ENCODE results near the gene AKT1S1. TPM values are rescaled to one million over a fixed set of nuclear protein-coding genes. Genes with fewer than 3 reads are reported as not detected.

Gene AKT1S1
- total and polyA plus RNA-seq, 8 donors, result 24.7 to 42.9 (median 32.8) TPM

GRCh38 chr19:49872245-49873128 lies 4.7 kb downstream of the AKT1S1 start:
- Histone ChIP-seq H3K36me3 (peaks cover 0 to 31% of the 10 kb centered on the region in 2 donors), H3K27me3 (no peaks in the 10 kb centered on the region), H3K4me1 (peaks cover 5 to 48% of the 10 kb centered on the region in 2 donors), H3K4me3 (no peak overlapping the region), H3K27ac (no peak overlapping the region), H3K9me3 (no peaks in the 10 kb centered on the region)
- intact Hi-C loops (cut with DNase I), result no loop called here
- no peak for TF ChIP-seq CTCF (IDR thresholded peaks at IDR 0.05)
- no peak for ATAC-seq
- DNase-seq, result peak in 1 of 4 donors; percentile 54

DNA sequence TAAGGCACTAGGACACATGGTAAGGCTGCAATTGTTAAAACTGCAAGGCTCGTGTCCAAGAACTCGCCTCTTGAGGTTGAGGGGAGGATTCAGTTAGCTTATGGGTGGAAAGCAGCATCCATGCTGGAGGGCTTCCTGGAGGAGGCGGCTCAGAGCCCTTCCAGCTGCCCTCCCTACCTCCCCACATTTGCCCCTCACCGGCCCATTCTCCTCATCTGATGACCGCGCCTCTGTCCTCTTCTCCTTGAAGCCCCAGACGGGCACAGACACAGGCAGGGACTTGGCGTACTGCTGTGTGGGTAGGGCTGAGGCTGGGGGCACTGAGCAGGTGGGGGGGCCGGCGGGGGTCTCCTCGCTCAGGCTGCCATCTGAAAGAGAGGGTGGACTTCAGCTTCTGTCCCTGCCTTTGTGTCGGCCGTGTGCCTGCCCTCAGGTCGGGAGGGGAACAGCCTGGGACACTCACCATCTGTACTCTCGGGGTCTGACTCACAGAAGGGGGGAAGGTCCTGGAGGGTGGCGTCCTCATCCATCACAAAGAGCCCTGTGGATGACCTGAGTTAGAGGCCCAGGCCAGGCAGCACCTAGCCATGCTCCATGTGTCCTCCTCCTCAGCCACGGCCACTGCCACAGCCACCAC lies 5.7 kb downstream of the AKT1S1 start:
- Histone ChIP-seq H3K9me3 (no peaks in the 10 kb centered on the region), H3K4me1 (peaks cover 9 to 52% of the 10 kb centered on the region in 2 donors), H3K36me3 (peaks cover 0 to 31% of the 10 kb centered on the region in 2 donors), H3K27ac (no peak overlapping the region), H3K4me3 (no peak overlapping the region), H3K27me3 (no peaks in the 10 kb centered on the region)
- intact Hi-C loops (cut with DNase I), result no loop called here
- DNase-seq, result peak in 1 of 4 donors; percentile 50
- TF ChIP-seq CTCF (IDR thresholded peaks at IDR 0.05), result no peak
- ATAC-seq, result no peak

GRCh38 chr19:49870309-49870901 lies 6.8 kb downstream of the AKT1S1 start:
- H3K36me3 ChIP-seq, result peaks cover 0 to 31% of the 10 kb centered on the region in 2 donors
- no peak for ATAC-seq
- TF ChIP-seq CTCF (IDR thresholded peaks at IDR 0.05), result no peak
- H3K9me3 ChIP-seq, result no peaks in the 10 kb centered on the region
- intact Hi-C loops (cut with DNase I), result no loop called here
- peaks cover 19 to 58% of the 10 kb centered on the region in 2 donors for H3K4me1 ChIP-seq
- H3K27ac ChIP-seq, result peak overlapping the region; percentile 92 to 97
- peak overlapping the region; percentile 45 to 63 for H3K4me3 ChIP-seq
- DNase-seq, result peak in 1 of 4 donors; percentile 78
- no peaks in the 10 kb centered on the region for H3K27me3 ChIP-seq

DNA sequence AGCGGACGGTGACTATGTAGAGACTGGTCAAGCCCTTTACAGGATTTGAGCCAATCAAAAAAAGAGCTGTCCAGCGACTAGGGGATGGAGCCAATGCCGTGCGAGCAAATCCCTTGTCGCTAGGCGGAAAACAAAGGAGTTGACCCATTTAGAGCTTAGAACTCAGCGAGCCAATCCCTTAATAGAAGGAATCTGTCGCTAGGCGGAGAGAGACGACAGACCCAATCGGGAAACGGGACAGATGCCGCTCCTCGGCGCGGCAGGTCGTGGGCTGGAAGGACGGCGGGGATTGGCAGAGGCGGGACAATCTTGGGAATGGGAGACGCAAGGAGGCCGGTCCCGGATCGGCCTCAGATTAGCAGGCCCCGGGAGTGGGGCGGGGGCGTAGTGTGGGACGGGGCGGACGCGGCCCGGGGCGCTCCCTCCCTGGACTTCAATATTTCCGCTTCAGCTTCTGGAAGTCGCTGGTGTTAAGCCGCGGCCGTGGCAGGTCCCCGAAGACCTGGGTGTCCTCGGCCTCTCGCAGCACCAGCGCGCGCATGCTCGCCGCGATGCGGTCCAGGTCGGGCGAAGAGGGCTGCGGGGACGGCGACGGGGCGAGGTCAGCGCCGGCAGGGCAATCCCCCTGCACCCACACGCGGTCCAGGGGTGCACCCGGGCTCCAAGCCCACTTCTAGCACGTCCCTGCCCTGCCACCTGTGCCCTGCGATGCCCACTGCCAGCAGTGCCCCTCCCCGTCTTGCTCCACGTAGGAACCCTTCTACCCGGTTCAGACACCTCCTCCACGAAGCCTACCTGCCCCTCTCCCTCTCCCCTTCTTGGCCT lies 7.5 kb downstream of the AKT1S1 start:
- peaks cover 0 to 34% of the 10 kb centered on the region in 2 donors for H3K36me3 ChIP-seq
- TF ChIP-seq CTCF (IDR thresholded peaks at IDR 0.05), result peak in 1 of 2 donors; percentile 12
- ATAC-seq, result peak; percentile 80
- H3K4me3 ChIP-seq, result peak overlapping the region; percentile 45 to 63
- intact Hi-C loops (cut with DNase I), result no loop called here
- H3K27me3 ChIP-seq, result no peaks in the 10 kb centered on the region
- H3K9me3 ChIP-seq, result no peaks in the 10 kb centered on the region
- peak; percentile 94 to 99 (median 97) for DNase-seq
- peaks cover 19 to 56% of the 10 kb centered on the region in 2 donors for H3K4me1 ChIP-seq
- H3K27ac ChIP-seq, result peak overlapping the region; percentile 93 to 97

Data from left lung (tissue), 10 donors.